Measurements from ENCODE around the gene ERC2. TPM values are rescaled to one million over a fixed set of nuclear protein-coding genes. Genes with fewer than 3 reads are reported as not detected.

The ERC2 gene
- total RNA-seq, 2 donors from 2014 or later: 16.1 to 22.8 TPM

DNA sequence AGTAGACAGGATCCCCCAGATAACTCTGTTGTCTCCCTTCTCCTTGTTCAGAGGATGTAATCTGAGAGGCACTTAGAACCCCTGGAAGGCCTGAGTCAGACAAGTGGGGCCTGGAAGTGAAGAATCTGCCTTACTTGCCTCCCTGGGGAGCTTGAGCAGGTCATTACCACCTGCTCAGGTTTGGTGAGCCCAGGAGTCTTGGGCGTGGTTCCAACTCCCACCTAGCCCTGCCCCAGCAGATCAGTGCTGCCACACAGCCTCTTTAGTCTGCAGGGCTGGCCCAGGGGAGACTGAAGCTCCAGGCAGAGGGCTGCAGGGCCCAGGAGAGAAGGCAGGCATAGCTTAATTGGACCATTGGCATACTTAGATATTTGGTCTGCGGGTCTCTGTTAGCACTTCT, 230.0 kb downstream of the ERC2 start:
- TF ChIP-seq, protein P1, sequence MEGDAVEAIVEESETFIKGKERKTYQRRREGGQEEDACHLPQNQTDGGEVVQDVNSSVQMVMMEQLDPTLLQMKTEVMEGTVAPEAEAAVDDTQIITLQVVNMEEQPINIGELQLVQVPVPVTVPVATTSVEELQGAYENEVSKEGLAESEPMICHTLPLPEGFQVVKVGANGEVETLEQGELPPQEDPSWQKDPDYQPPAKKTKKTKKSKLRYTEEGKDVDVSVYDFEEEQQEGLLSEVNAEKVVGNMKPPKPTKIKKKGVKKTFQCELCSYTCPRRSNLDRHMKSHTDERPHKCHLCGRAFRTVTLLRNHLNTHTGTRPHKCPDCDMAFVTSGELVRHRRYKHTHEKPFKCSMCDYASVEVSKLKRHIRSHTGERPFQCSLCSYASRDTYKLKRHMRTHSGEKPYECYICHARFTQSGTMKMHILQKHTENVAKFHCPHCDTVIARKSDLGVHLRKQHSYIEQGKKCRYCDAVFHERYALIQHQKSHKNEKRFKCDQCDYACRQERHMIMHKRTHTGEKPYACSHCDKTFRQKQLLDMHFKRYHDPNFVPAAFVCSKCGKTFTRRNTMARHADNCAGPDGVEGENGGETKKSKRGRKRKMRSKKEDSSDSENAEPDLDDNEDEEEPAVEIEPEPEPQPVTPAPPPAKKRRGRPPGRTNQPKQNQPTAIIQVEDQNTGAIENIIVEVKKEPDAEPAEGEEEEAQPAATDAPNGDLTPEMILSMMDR (conservative IDR thresholded peaks at IDR 0.05): no peak
- Histone ChIP-seq H3K9me3 (ENCODE audit: control insufficient read depth, low read length) (no peaks in the 10 kb centered on the region), H3K9ac (ENCODE audit: extremely low read depth, low read length, poor library complexity, severe bottlenecking) (no peak overlapping the region), H3K27ac (ENCODE audit: low read depth, low read length) (no peak overlapping the region), H3K4me1 (ENCODE audit: control insufficient read depth, insufficient read depth, low read length) (no peaks in the 10 kb centered on the region), H3K27me3 (ENCODE audit: control insufficient read depth, insufficient read depth, low read length, poor library complexity, severe bottlenecking) (no peaks in the 10 kb centered on the region), H3K4me3 (ENCODE audit: low read length) (no peak overlapping the region), H3K36me3 (ENCODE audit: control insufficient read depth, insufficient read depth, low read length) (no peaks in the 10 kb centered on the region)
- 86 to 87% methylated on average over 1 to 2 of the region's 2 CpGs for WGBS, 2 experiments (ENCODE audit: insufficient coverage in 1 of 2, insufficient read length in 1 of 2)
- Mint-ChIP-seq H3K4me1 (peaks cover 7% of the 10 kb centered on the region), H3K36me3 (ENCODE audit: low read depth) (no peaks in the 10 kb centered on the region), H3K9me3 (no peaks in the 10 kb centered on the region), H3K27ac (peak overlapping the region; percentile 10), H3K27me3 (ENCODE audit: insufficient read depth) (no peaks in the 10 kb centered on the region), H3K4me3 (no peak overlapping the region)
- peak; percentile 76 for DNase-seq

DNA sequence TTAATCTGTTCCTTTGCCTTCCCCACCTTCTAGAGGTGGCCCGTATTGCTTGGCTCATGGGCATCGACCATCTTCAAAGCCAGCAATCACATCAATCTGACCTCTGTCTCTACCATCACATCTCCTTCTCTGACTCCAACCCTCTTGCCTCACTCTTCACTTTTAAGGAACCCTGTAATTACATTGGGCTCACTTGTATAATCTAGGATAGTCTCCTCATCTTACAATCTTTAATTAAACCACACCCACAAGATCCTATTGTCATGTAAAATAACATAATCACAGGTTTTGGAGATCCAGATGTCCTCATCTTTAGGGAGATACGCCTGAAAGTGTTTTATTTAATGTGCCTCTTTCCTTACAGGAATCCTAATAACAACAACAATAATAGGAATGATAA, 234.5 kb downstream of the ERC2 start:
- Histone ChIP-seq H3K9me3 (ENCODE audit: control insufficient read depth, low read length) (no peaks in the 10 kb centered on the region), H3K4me3 (ENCODE audit: low read length) (no peak overlapping the region), H3K27me3 (ENCODE audit: control insufficient read depth, insufficient read depth, low read length, poor library complexity, severe bottlenecking) (no peaks in the 10 kb centered on the region), H3K27ac (ENCODE audit: low read depth, low read length) (no peak overlapping the region), H3K9ac (ENCODE audit: extremely low read depth, low read length, poor library complexity, severe bottlenecking) (no peak overlapping the region), H3K4me1 (ENCODE audit: control insufficient read depth, insufficient read depth, low read length) (no peaks in the 10 kb centered on the region), H3K36me3 (ENCODE audit: control insufficient read depth, insufficient read depth, low read length) (no peaks in the 10 kb centered on the region)
- H3K4me3 Mint-ChIP-seq: no peak overlapping the region
- peaks cover 6% of the 10 kb centered on the region for H3K4me1 Mint-ChIP-seq
- DNase-seq: no peak
- H3K9me3 Mint-ChIP-seq: no peaks in the 10 kb centered on the region
- no peaks in the 10 kb centered on the region for H3K27me3 Mint-ChIP-seq (ENCODE audit: insufficient read depth)
- no peaks in the 10 kb centered on the region for H3K36me3 Mint-ChIP-seq (ENCODE audit: low read depth)
- TF ChIP-seq, protein P1 (conservative IDR thresholded peaks at IDR 0.05): no peak
- H3K27ac Mint-ChIP-seq: no peak overlapping the region
- WGBS, 2 experiments (ENCODE audit: insufficient coverage in 1 of 2, insufficient read length in 1 of 2): 92 to 100% methylated on average over 2 to 3 of the region's 3 CpGs

DNA sequence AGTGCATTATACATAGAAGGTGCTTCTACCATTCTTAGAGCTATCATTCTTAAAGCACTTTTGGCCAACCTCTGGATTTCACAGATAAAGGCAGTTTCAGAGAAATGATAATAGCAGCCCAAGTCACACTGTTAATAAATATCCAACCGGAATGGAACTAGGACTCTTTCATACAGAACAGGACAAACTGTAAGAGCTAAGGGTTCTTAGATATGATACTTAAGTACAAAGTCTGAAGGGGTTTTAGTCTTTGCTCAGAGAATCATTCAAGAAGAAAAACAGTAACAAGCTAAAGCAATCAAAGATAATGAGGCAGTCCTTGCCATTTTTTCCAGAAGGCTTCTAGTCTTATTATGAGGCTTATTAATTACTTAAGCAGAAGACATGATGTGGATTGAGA, 239.0 kb downstream of the ERC2 start:
- no peaks in the 10 kb centered on the region for H3K4me1 Mint-ChIP-seq

More for the DNA sequence above, 239.0 kb downstream of the ERC2 start:
- Mint-ChIP-seq H3K4me3 (no peak overlapping the region), H3K27me3 (ENCODE audit: insufficient read depth) (no peaks in the 10 kb centered on the region), H3K27ac (no peak overlapping the region), H3K36me3 (ENCODE audit: low read depth) (no peaks in the 10 kb centered on the region), H3K9me3 (no peaks in the 10 kb centered on the region)
- DNase-seq: no peak
- Histone ChIP-seq H3K9ac (ENCODE audit: extremely low read depth, low read length, poor library complexity, severe bottlenecking) (no peak overlapping the region), H3K27me3 (ENCODE audit: control insufficient read depth, insufficient read depth, low read length, poor library complexity, severe bottlenecking) (no peaks in the 10 kb centered on the region), H3K4me1 (ENCODE audit: control insufficient read depth, insufficient read depth, low read length) (peaks cover 5% of the 10 kb centered on the region), H3K9me3 (ENCODE audit: control insufficient read depth, low read length) (no peaks in the 10 kb centered on the region), H3K36me3 (ENCODE audit: control insufficient read depth, insufficient read depth, low read length) (no peaks in the 10 kb centered on the region), H3K4me3 (ENCODE audit: low read length) (no peak overlapping the region), H3K27ac (ENCODE audit: low read depth, low read length) (no peak overlapping the region)
- 93 to 100% methylated on average over 1 of the region's 1 CpG for whole genome bisulfite sequencing, 2 experiments (ENCODE audit: insufficient coverage in 1 of 2, insufficient read length in 1 of 2)
- TF ChIP-seq, protein P1 (conservative IDR thresholded peaks at IDR 0.05): no peak
